ENCODE data around the gene COG5. TPM values are rescaled to one million over a fixed set of nuclear protein-coding genes. Genes with fewer than 3 reads are reported as not detected.

Gene COG5
- total and polyA plus RNA-seq, 2 experiments from 2014 or later: 15.4 to 36.5 TPM

DNA sequence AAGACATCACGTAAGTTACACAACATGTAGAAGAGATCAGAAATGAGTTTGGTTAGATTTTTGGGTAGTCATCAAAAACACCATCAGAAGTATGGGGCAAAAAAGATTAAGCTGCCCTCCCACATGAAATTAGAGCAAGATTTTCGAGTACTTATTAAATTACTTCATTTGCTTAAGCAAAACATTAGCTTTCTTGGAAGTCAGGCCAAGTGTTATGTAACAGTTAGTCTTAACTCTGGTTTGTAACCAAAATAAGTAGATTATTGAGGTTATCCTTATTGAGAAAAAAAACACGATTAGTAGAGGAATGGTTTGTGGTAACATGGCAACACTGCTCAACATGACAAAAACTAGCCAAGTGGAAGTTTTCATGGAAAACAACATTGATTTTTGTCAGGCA is 357.0 kb downstream of the COG5 start:
- Mint-ChIP-seq H3K27ac (no peak overlapping the region), H3K36me3 (ENCODE audit: low read depth) (peaks cover 11% of the 10 kb centered on the region; the same call in 2 of the 3 replicates), H3K4me1 (0 out of 3 replicates have a peak, but pooled peaks cover 3% of the 10 kb centered on the region), H3K4me3 (no peak overlapping the region), H3K27me3 (ENCODE audit: insufficient read depth, low read depth, poor library complexity) (peaks cover 6% of the 10 kb centered on the region), H3K9me3 (no peaks in the 10 kb centered on the region)
- Histone ChIP-seq H3K36me3 (ENCODE audit: insufficient read depth) (no peaks in the 10 kb centered on the region), H3K27me3 (ENCODE audit: insufficient read depth) (no peaks in the 10 kb centered on the region), H3K4me2 (no peak overlapping the region), H3K4me3 (no peak overlapping the region), H3K27ac (ENCODE audit: low read depth) (no peak overlapping the region), H4K20me1 (replicated peaks; ENCODE audit: insufficient read depth) (no peaks in the 10 kb centered on the region; the same call in 1 of the 2 replicates), H3K9me2 (ENCODE audit: insufficient read depth) (no peaks in the 10 kb centered on the region), H2AFZ (no peak overlapping the region), H3K79me2 (replicated peaks; ENCODE audit: insufficient read depth) (no peaks in the 10 kb centered on the region), H3K4me1 (ENCODE audit: insufficient read depth) (no peaks in the 10 kb centered on the region), H3F3A (replicated peaks; ENCODE audit: low read depth) (no peaks in the 10 kb centered on the region)
- DNase-seq (ENCODE audit: low spot score) (no peak), ATAC-seq (no peak)
- TF ChIP-seq ZNF331 (CRISPR knock-in tag; IDR thresholded peaks at IDR 0.05; ENCODE audit: low read depth): no peak
- TF ChIP-seq, protein P1, sequence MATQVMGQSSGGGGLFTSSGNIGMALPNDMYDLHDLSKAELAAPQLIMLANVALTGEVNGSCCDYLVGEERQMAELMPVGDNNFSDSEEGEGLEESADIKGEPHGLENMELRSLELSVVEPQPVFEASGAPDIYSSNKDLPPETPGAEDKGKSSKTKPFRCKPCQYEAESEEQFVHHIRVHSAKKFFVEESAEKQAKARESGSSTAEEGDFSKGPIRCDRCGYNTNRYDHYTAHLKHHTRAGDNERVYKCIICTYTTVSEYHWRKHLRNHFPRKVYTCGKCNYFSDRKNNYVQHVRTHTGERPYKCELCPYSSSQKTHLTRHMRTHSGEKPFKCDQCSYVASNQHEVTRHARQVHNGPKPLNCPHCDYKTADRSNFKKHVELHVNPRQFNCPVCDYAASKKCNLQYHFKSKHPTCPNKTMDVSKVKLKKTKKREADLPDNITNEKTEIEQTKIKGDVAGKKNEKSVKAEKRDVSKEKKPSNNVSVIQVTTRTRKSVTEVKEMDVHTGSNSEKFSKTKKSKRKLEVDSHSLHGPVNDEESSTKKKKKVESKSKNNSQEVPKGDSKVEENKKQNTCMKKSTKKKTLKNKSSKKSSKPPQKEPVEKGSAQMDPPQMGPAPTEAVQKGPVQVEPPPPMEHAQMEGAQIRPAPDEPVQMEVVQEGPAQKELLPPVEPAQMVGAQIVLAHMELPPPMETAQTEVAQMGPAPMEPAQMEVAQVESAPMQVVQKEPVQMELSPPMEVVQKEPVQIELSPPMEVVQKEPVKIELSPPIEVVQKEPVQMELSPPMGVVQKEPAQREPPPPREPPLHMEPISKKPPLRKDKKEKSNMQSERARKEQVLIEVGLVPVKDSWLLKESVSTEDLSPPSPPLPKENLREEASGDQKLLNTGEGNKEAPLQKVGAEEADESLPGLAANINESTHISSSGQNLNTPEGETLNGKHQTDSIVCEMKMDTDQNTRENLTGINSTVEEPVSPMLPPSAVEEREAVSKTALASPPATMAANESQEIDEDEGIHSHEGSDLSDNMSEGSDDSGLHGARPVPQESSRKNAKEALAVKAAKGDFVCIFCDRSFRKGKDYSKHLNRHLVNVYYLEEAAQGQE (IDR thresholded peaks at IDR 0.05; ENCODE audit: unreplicated experiment): no peak
- no peak for TF ChIP-seq STAT1 (IDR thresholded peaks at IDR 0.05; ENCODE audit: unreplicated experiment)
- no peak for TF ChIP-seq EZH2 (IDR thresholded peaks at IDR 0.05; ENCODE audit: low read depth, unreplicated experiment)
- TF ChIP-seq NANOG (IDR thresholded peaks at IDR 0.05; ENCODE audit: borderline replicate concordance): no peak
- TF ChIP-seq, protein P2, sequence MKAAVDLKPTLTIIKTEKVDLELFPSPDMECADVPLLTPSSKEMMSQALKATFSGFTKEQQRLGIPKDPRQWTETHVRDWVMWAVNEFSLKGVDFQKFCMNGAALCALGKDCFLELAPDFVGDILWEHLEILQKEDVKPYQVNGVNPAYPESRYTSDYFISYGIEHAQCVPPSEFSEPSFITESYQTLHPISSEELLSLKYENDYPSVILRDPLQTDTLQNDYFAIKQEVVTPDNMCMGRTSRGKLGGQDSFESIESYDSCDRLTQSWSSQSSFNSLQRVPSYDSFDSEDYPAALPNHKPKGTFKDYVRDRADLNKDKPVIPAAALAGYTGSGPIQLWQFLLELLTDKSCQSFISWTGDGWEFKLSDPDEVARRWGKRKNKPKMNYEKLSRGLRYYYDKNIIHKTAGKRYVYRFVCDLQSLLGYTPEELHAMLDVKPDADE (IDR thresholded peaks at IDR 0.05): no peak
- no peak for TF ChIP-seq POLR2AphosphoS5 (IDR thresholded peaks at IDR 0.05; ENCODE audit: low read depth)
- no peak for TF ChIP-seq CREB1 (CRISPR knock-in tag; IDR thresholded peaks at IDR 0.05; ENCODE audit: low read depth)
- no peak for TF ChIP-seq ZNF114 (CRISPR knock-in tag; IDR thresholded peaks at IDR 0.05)
- no peak for TF ChIP-seq EZH2phosphoT487 (IDR thresholded peaks at IDR 0.05; ENCODE audit: unreplicated experiment)
- TF ChIP-seq, protein P3, sequence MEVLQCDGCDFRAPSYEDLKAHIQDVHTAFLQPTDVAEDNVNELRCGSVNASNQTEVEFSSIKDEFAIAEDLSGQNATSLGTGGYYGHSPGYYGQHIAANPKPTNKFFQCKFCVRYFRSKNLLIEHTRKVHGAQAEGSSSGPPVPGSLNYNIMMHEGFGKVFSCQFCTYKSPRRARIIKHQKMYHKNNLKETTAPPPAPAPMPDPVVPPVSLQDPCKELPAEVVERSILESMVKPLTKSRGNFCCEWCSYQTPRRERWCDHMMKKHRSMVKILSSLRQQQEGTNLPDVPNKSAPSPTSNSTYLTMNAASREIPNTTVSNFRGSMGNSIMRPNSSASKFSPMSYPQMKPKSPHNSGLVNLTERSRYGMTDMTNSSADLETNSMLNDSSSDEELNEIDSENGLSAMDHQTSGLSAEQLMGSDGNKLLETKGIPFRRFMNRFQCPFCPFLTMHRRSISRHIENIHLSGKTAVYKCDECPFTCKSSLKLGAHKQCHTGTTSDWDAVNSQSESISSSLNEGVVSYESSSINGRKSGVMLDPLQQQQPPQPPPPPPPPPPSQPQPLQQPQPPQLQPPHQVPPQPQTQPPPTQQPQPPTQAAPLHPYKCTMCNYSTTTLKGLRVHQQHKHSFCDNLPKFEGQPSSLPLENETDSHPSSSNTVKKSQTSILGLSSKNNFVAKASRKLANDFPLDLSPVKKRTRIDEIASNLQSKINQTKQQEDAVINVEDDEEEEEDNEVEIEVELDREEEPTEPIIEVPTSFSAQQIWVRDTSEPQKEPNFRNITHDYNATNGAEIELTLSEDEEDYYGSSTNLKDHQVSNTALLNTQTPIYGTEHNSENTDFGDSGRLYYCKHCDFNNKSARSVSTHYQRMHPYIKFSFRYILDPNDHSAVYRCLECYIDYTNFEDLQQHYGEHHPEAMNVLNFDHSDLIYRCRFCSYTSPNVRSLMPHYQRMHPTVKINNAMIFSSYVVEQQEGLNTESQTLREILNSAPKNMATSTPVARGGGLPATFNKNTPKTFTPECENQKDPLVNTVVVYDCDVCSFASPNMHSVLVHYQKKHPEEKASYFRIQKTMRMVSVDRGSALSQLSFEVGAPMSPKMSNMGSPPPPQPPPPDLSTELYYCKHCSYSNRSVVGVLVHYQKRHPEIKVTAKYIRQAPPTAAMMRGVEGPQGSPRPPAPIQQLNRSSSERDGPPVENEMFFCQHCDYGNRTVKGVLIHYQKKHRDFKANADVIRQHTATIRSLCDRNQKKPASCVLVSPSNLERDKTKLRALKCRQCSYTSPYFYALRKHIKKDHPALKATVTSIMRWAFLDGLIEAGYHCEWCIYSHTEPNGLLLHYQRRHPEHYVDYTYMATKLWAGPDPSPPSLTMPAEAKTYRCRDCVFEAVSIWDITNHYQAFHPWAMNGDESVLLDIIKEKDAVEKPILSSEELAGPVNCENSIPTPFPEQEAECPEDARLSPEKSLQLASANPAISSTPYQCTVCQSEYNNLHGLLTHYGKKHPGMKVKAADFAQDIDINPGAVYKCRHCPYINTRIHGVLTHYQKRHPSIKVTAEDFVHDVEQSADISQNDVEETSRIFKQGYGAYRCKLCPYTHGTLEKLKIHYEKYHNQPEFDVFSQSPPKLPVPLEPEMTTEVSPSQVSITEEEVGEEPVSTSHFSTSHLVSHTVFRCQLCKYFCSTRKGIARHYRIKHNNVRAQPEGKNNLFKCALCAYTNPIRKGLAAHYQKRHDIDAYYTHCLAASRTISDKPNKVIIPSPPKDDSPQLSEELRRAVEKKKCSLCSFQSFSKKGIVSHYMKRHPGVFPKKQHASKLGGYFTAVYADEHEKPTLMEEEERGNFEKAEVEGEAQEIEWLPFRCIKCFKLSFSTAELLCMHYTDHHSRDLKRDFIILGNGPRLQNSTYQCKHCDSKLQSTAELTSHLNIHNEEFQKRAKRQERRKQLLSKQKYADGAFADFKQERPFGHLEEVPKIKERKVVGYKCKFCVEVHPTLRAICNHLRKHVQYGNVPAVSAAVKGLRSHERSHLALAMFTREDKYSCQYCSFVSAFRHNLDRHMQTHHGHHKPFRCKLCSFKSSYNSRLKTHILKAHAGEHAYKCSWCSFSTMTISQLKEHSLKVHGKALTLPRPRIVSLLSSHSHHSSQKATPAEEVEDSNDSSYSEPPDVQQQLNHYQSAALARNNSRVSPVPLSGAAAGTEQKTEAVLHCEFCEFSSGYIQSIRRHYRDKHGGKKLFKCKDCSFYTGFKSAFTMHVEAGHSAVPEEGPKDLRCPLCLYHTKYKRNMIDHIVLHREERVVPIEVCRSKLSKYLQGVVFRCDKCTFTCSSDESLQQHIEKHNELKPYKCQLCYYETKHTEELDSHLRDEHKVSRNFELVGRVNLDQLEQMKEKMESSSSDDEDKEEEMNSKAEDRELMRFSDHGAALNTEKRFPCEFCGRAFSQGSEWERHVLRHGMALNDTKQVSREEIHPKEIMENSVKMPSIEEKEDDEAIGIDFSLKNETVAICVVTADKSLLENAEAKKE (CRISPR knock-in tag; IDR thresholded peaks at IDR 0.05): no peak
- no peak for TF ChIP-seq JUNB (IDR thresholded peaks at IDR 0.05; ENCODE audit: unreplicated experiment)
- TF ChIP-seq, protein P4, sequence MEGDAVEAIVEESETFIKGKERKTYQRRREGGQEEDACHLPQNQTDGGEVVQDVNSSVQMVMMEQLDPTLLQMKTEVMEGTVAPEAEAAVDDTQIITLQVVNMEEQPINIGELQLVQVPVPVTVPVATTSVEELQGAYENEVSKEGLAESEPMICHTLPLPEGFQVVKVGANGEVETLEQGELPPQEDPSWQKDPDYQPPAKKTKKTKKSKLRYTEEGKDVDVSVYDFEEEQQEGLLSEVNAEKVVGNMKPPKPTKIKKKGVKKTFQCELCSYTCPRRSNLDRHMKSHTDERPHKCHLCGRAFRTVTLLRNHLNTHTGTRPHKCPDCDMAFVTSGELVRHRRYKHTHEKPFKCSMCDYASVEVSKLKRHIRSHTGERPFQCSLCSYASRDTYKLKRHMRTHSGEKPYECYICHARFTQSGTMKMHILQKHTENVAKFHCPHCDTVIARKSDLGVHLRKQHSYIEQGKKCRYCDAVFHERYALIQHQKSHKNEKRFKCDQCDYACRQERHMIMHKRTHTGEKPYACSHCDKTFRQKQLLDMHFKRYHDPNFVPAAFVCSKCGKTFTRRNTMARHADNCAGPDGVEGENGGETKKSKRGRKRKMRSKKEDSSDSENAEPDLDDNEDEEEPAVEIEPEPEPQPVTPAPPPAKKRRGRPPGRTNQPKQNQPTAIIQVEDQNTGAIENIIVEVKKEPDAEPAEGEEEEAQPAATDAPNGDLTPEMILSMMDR (conservative IDR thresholded peaks at IDR 0.05; ENCODE audit: low read depth in 2 of 2): no peak
